ENCODE results near the gene BFAR. TPM values are rescaled to one million over a fixed set of nuclear protein-coding genes. Genes with fewer than 3 reads are reported as not detected.

BFAR gene
- total and polyA plus RNA-seq, 10 of the 15 experiments (the other 5 are each of a cell fraction or from before 2014, with no cell fraction given) = 34.6 to 62.0 (median 43.4) TPM

DNA sequence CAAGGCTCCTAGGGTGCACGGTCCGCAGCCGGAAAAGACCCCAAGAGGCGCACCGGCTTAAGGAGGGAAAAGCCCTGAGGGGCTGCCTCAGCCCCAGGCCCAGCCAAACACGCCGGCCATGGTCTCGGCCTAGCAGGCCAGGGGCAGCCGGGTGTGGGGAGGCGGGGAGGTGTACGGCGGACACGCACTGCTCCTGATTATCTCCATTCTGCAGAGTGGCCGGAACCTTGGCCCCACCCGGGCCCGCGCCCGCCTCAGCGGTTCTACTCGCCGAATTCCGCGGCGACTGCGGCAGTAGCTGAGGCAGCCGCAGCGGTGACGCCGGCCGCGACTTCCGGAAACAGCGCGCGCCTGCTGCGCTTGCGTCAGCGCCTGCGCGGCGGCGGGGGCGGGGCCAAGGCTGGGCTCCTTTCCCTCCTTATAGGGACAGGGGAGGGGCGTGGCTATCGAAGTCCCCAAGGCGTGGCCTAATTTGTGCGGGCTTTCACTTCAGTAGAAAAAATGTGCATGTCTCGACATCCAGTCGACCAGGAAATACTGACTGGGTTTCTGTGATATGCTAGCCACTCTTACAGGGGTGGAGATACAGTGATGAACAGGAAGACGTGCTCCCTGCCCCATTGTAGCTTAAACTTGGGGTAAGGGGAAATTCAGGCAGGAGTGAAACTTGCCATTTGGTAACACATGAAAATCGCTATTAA is 2.7 kb upstream of the BFAR start, which contains the start of gene PARN (continued):
- TF ChIP-seq, protein P1, sequence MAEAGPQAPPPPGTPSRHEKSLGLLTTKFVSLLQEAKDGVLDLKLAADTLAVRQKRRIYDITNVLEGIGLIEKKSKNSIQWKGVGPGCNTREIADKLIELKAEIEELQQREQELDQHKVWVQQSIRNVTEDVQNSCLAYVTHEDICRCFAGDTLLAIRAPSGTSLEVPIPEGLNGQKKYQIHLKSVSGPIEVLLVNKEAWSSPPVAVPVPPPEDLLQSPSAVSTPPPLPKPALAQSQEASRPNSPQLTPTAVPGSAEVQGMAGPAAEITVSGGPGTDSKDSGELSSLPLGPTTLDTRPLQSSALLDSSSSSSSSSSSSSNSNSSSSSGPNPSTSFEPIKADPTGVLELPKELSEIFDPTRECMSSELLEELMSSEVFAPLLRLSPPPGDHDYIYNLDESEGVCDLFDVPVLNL (IDR thresholded peaks at IDR 0.05; ENCODE audit: low read depth, low read length) = 0 out of 2 replicates have a peak, but pooled peaks have one; percentile 42
- TF ChIP-seq, protein P2, sequence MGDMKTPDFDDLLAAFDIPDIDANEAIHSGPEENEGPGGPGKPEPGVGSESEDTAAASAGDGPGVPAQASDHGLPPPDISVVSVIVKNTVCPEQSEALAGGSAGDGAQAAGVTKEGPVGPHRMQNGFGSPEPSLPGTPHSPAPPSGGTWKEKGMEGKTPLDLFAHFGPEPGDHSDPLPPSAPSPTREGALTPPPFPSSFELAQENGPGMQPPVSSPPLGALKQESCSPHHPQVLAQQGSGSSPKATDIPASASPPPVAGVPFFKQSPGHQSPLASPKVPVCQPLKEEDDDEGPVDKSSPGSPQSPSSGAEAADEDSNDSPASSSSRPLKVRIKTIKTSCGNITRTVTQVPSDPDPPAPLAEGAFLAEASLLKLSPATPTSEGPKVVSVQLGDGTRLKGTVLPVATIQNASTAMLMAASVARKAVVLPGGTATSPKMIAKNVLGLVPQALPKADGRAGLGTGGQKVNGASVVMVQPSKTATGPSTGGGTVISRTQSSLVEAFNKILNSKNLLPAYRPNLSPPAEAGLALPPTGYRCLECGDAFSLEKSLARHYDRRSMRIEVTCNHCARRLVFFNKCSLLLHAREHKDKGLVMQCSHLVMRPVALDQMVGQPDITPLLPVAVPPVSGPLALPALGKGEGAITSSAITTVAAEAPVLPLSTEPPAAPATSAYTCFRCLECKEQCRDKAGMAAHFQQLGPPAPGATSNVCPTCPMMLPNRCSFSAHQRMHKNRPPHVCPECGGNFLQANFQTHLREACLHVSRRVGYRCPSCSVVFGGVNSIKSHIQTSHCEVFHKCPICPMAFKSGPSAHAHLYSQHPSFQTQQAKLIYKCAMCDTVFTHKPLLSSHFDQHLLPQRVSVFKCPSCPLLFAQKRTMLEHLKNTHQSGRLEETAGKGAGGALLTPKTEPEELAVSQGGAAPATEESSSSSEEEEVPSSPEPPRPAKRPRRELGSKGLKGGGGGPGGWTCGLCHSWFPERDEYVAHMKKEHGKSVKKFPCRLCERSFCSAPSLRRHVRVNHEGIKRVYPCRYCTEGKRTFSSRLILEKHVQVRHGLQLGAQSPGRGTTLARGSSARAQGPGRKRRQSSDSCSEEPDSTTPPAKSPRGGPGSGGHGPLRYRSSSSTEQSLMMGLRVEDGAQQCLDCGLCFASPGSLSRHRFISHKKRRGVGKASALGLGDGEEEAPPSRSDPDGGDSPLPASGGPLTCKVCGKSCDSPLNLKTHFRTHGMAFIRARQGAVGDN (IDR thresholded peaks at IDR 0.05) = peak; percentile 62; the same call in 1 of the 2 replicates
- TF ChIP-seq MXI1 (IDR thresholded peaks at IDR 0.05; ENCODE audit: low read depth, low read length) (peak; percentile 17; the same call in 1 of the 2 replicates), POLR2AphosphoS2 (IDR thresholded peaks at IDR 0.05; ENCODE audit: low read depth, low read length) (peak; percentile 53; the same call in 1 of the 2 replicates), CHD4 (IDR thresholded peaks at IDR 0.05) (no peak), TBL1XR1 (IDR thresholded peaks at IDR 0.05; ENCODE audit: low read depth, low read length) (no peak), ZBED1 (IDR thresholded peaks at IDR 0.05; ENCODE audit: borderline replicate concordance) (peak; percentile 98; the same call in 1 of the 2 replicates), BHLHE40 (IDR thresholded peaks at IDR 0.05; ENCODE audit: borderline replicate concordance in 1 of 2, low read depth in 2 of 2, low read length in 1 of 2) (peak in 1 of 2 experiments; percentile 65; a peak in 1 of 4 replicates), IRF4 (IDR thresholded peaks at IDR 0.05; ENCODE audit: low read depth, low read length) (no peak)
- TF ChIP-seq, protein P3, sequence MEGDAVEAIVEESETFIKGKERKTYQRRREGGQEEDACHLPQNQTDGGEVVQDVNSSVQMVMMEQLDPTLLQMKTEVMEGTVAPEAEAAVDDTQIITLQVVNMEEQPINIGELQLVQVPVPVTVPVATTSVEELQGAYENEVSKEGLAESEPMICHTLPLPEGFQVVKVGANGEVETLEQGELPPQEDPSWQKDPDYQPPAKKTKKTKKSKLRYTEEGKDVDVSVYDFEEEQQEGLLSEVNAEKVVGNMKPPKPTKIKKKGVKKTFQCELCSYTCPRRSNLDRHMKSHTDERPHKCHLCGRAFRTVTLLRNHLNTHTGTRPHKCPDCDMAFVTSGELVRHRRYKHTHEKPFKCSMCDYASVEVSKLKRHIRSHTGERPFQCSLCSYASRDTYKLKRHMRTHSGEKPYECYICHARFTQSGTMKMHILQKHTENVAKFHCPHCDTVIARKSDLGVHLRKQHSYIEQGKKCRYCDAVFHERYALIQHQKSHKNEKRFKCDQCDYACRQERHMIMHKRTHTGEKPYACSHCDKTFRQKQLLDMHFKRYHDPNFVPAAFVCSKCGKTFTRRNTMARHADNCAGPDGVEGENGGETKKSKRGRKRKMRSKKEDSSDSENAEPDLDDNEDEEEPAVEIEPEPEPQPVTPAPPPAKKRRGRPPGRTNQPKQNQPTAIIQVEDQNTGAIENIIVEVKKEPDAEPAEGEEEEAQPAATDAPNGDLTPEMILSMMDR (IDR thresholded peaks at IDR 0.05 in 2 of 3, conservative IDR thresholded peaks at IDR 0.05 in 1 of 3; ENCODE audit: control insufficient read depth in 2 of 3, extremely low read depth in 1 of 3, insufficient read depth in 1 of 3, low read depth in 3 of 3, low read length in 3 of 3) = no peak
- TF ChIP-seq, protein P4, sequence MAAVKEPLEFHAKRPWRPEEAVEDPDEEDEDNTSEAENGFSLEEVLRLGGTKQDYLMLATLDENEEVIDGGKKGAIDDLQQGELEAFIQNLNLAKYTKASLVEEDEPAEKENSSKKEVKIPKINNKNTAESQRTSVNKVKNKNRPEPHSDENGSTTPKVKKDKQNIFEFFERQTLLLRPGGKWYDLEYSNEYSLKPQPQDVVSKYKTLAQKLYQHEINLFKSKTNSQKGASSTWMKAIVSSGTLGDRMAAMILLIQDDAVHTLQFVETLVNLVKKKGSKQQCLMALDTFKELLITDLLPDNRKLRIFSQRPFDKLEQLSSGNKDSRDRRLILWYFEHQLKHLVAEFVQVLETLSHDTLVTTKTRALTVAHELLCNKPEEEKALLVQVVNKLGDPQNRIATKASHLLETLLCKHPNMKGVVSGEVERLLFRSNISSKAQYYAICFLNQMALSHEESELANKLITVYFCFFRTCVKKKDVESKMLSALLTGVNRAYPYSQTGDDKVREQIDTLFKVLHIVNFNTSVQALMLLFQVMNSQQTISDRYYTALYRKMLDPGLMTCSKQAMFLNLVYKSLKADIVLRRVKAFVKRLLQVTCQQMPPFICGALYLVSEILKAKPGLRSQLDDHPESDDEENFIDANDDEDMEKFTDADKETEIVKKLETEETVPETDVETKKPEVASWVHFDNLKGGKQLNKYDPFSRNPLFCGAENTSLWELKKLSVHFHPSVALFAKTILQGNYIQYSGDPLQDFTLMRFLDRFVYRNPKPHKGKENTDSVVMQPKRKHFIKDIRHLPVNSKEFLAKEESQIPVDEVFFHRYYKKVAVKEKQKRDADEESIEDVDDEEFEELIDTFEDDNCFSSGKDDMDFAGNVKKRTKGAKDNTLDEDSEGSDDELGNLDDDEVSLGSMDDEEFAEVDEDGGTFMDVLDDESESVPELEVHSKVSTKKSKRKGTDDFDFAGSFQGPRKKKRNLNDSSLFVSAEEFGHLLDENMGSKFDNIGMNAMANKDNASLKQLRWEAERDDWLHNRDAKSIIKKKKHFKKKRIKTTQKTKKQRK (IDR thresholded peaks at IDR 0.05; ENCODE audit: low read depth, low read length) = no peak
- TF ChIP-seq, protein P5, sequence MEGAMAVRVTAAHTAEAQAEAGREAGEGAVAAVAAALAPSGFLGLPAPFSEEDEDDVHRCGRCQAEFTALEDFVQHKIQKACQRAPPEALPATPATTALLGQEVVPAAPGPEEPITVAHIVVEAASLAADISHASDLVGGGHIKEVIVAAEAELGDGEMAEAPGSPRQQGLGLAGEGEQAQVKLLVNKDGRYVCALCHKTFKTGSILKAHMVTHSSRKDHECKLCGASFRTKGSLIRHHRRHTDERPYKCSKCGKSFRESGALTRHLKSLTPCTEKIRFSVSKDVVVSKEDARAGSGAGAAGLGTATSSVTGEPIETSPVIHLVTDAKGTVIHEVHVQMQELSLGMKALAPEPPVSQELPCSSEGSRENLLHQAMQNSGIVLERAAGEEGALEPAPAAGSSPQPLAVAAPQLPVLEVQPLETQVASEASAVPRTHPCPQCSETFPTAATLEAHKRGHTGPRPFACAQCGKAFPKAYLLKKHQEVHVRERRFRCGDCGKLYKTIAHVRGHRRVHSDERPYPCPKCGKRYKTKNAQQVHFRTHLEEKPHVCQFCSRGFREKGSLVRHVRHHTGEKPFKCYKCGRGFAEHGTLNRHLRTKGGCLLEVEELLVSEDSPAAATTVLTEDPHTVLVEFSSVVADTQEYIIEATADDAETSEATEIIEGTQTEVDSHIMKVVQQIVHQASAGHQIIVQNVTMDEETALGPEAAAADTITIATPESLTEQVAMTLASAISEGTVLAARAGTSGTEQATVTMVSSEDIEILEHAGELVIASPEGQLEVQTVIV (IDR thresholded peaks at IDR 0.05; ENCODE audit: borderline replicate concordance, partially characterized antibody) = peak; percentile 60

Measured in GM12878 (cell line).